CD14-positive monocyte (primary cell): ENCODE results near the gene DPYD. TPM values are rescaled to one million over a fixed set of nuclear protein-coding genes. Genes with fewer than 3 reads are reported as not detected.

Experiments used
- DNase-seq, 3 donors: peaks; one replicate each; pipeline ENCODE4 v3.0.0-alpha.2; 2011 to 2022
- H2AFZ ChIP-seq: 2 replicates; pipeline ENCODE4 v1.6.0; 2012; ENCODE audit warnings: mild to moderate bottlenecking, low read depth, low read length, inconsistent platforms; ENCODE audit not compliant: insufficient read depth, poor library complexity, severe bottlenecking
- H3K27ac ChIP-seq, 2 donors: 1 replicate in 1 of 2; 2 replicates in 1 of 2; pipeline ENCODE4 v1.5.1; 2012 to 2013; ENCODE audit warnings: low read length in 2 of 2, control low read depth in 1 of 2, inconsistent platforms in 1 of 2, low read depth in 1 of 2, mild to moderate bottlenecking in 1 of 2
- H3K27me3 ChIP-seq, 2 donors: one replicate each; pipeline versions ENCODE4 v1.6.0 to v1.6.1; 2011 to 2013; ENCODE audit warnings: low read length in 2 of 2; ENCODE audit not compliant: control insufficient read depth in 2 of 2, insufficient read depth in 2 of 2
- H3K36me3 ChIP-seq, 2 donors: replicated peaks in 1 of 2; 1 replicate in 1 of 2; 2 replicates in 1 of 2; pipeline versions ENCODE4 v1.5.1 to v1.6.1; 2012 to 2013; ENCODE audit warnings: low read length in 2 of 2, control low read depth in 1 of 2, inconsistent platforms in 1 of 2, mild to moderate bottlenecking in 1 of 2; ENCODE audit not compliant: insufficient read depth in 2 of 2, control insufficient read depth in 1 of 2
- H3K4me1 ChIP-seq, 2 donors: 1 replicate in 1 of 2; 2 replicates in 1 of 2; pipeline versions ENCODE4 v1.5.1 to v1.6.1; 2012 to 2013; ENCODE audit warnings: low read length in 2 of 2, control low read depth in 1 of 2, inconsistent platforms in 1 of 2, mild to moderate bottlenecking in 1 of 2, moderate library complexity in 1 of 2; ENCODE audit not compliant: insufficient read depth in 2 of 2, control insufficient read depth in 1 of 2
- H3K4me2 ChIP-seq: replicated peaks from 2 replicates; pipeline ENCODE3; 2012; ENCODE audit warnings: low read length, moderate library complexity, mild to moderate bottlenecking; ENCODE audit not compliant: poor library complexity, severe bottlenecking; ENCODE audit errors: extremely low read depth
- H3K4me3 ChIP-seq, 3 experiments: fragments of 200-600 bp in 1 of 3; sonication (generic) in 1 of 3; replicated peaks in 1 of 3; 1 replicate in 2 of 3; 2 replicates in 1 of 3; pipeline ENCODE4 v1.5.1; 2011 to 2013; ENCODE audit warnings: low read length in 3 of 3, mild to moderate bottlenecking in 3 of 3, control low read depth in 2 of 3, low read depth in 2 of 3, inconsistent platforms in 1 of 3, moderate library complexity in 1 of 3
- H3K79me2 ChIP-seq: 2 replicates; pipeline ENCODE4 v1.6.0; 2012; ENCODE audit warnings: mild to moderate bottlenecking, control low read depth, inconsistent platforms, low read length, moderate library complexity; ENCODE audit not compliant: insufficient read depth
- H3K9ac ChIP-seq: 2 replicates; pipeline ENCODE4 v1.6.0; 2017; ENCODE audit warnings: low read length, mild to moderate bottlenecking; ENCODE audit not compliant: insufficient read depth, poor library complexity, severe bottlenecking
- H3K9me3 ChIP-seq, 2 donors: replicated peaks in 1 of 2; 1 replicate in 1 of 2; 2 replicates in 1 of 2; pipeline versions ENCODE4 v1.5.1 to v1.6.1; 2012 to 2013; ENCODE audit warnings: low read length in 2 of 2, control low read depth in 1 of 2; ENCODE audit not compliant: control insufficient read depth in 1 of 2, insufficient read depth in 1 of 2
- H4K20me1 ChIP-seq: 2 replicates; pipeline ENCODE4 v1.6.0; 2012; ENCODE audit warnings: mild to moderate bottlenecking, low read length, control low read depth, moderate library complexity; ENCODE audit not compliant: insufficient read depth
- H3K27ac Mint-ChIP-seq, 7 donors: one replicate each; pipeline ENCODE4 v1.8.0; 2020; ENCODE audit warnings: mild to moderate bottlenecking in 7 of 7, mixed read lengths in 7 of 7, moderate library complexity in 6 of 7, inconsistent platforms in 2 of 7
- H3K27me3 Mint-ChIP-seq, 3 donors: one replicate each; pipeline ENCODE4 v1.8.0; 2021 to 2022; ENCODE audit warnings: low read depth in 3 of 3, mild to moderate bottlenecking in 3 of 3, mixed read lengths in 3 of 3, moderate library complexity in 3 of 3, inconsistent platforms in 1 of 3
- H3K36me3 Mint-ChIP-seq, 2 donors: one replicate each; pipeline ENCODE4 v1.8.0; 2020; ENCODE audit warnings: mixed read lengths in 2 of 2, inconsistent platforms in 1 of 2, mild to moderate bottlenecking in 1 of 2
- H3K4me1 Mint-ChIP-seq: one replicate; pipeline ENCODE4 v1.8.0; 2020; ENCODE audit warnings: mild to moderate bottlenecking, mixed read lengths
- H3K4me3 Mint-ChIP-seq, 2 donors: one replicate each; pipeline ENCODE4 v1.8.0; 2020; ENCODE audit warnings: mild to moderate bottlenecking in 2 of 2, mixed read lengths in 2 of 2, moderate library complexity in 1 of 2
- H3K9me3 Mint-ChIP-seq, 7 donors: one replicate each; pipeline ENCODE4 v1.8.0; 2020 to 2022; ENCODE audit warnings: mixed read lengths in 7 of 7, mild to moderate bottlenecking in 6 of 7, moderate library complexity in 6 of 7, inconsistent platforms in 2 of 7
- CTCF ChIP-seq: fragments of 200-600 bp; IDR thresholded peaks from one replicate; pipeline ENCODE4 v1.8.0; 2022; ENCODE audit warnings: antibody characterized with exemption, mild to moderate bottlenecking
- WGBS: methylation state at CpG from one replicate; pipeline ENCODE4 v1.1.5; 2013; ENCODE audit warnings: missing lambda C conversion rate; ENCODE audit not compliant: insufficient coverage; 5-methylcytosine and 5-hydroxymethylcytosine counted together
- intact Hi-C, 2 donors: fragments of 100-400 bp; cut with micrococcal nuclease; formaldehyde crosslinking; loops; one replicate each; pipeline versions ENCODE4 v1.15.0 to v1.15.1; 2023
- polyA plus RNA-seq, 3 donors: library from polyadenylated mRNA; depleted of rRNA in 1 of 3; unstranded in 2 of 3; stranded (reverse) in 1 of 3; fragments of 300-500 nt in 2 of 3; fragments of >200 nt in 1 of 3; fragmentation: Illumina TruSeq in 2 of 3; gene quantifications; 1 replicate in 2 of 3; 2 replicates in 1 of 3; pipeline ENCODE4 v1.2.3, GENCODE V29; 2012 to 2021

The DPYD gene
- polyA plus RNA-seq, 3 donors, result 87.6 to 171 (median 144) TPM

GRCh38 chr1:97112442-97112841 is 808.4 kb downstream of the DPYD start:
- no peaks in the 10 kb centered on the region for H3K9me3 Mint-ChIP-seq
- Histone ChIP-seq H3K27ac (no peak overlapping the region), H3K36me3 (peaks cover 22 to 64% of the 10 kb centered on the region in 2 donors), H3K4me1 (no peaks in the 10 kb centered on the region), H3K4me2 (no peak overlapping the region), H3K79me2 (no peaks in the 10 kb centered on the region), H2AFZ (no peak overlapping the region), H3K27me3 (no peaks in the 10 kb centered on the region), H3K9ac (no peak overlapping the region), H3K4me3 (no peak overlapping the region), H3K9me3 (no peaks in the 10 kb centered on the region), H4K20me1 (peaks cover 24% of the 10 kb centered on the region)
- no peak for DNase-seq
- H3K36me3 Mint-ChIP-seq, result peaks cover 44 to 54% of the 10 kb centered on the region in 2 donors
- no peak for TF ChIP-seq CTCF
- H3K27me3 Mint-ChIP-seq, result no peaks in the 10 kb centered on the region
- WGBS, result no CpG with 5 or more reads among the region's 3 CpGs
- H3K4me1 Mint-ChIP-seq, result no peaks in the 10 kb centered on the region
- no peak overlapping the region for H3K27ac Mint-ChIP-seq
- no peak overlapping the region for H3K4me3 Mint-ChIP-seq
- intact Hi-C loops, result no loop called here

- Histone ChIP-seq H3K4me1 (no peaks in the 10 kb centered on the region), H3K36me3 (peaks cover 16 to 61% of the 10 kb centered on the region in 2 donors), H3K79me2 (no peaks in the 10 kb centered on the region), H3K27ac (no peak overlapping the region), H2AFZ (no peak overlapping the region), H3K4me3 (no peak overlapping the region), H4K20me1 (peaks cover 17% of the 10 kb centered on the region), H3K9ac (no peak overlapping the region), H3K4me2 (no peak overlapping the region), H3K27me3 (no peaks in the 10 kb centered on the region), H3K9me3 (peaks cover 0 to 4% of the 10 kb centered on the region in 2 donors)
- Mint-ChIP-seq H3K9me3 (peaks cover 0 to 12% (median 3%) of the 10 kb centered on the region in 7 donors), H3K36me3 (peaks cover 48 to 55% of the 10 kb centered on the region in 2 donors), H3K27me3 (no peaks in the 10 kb centered on the region), H3K4me3 (no peak overlapping the region), H3K27ac (no peak overlapping the region), H3K4me1 (no peaks in the 10 kb centered on the region)
- intact Hi-C loops, result no loop called here
- no peak for DNase-seq
- no peak for TF ChIP-seq CTCF
- WGBS, result no CpG with 5 or more reads among the region's 1 CpG
Measured at GRCh38 chr1:97108179-97108578, 812.7 kb downstream of the DPYD start.
